HG02938 (cell line): ENCODE measurements around the gene NARF.
A peak's percentile ranks its signal among the peaks of the same experiment; 100 is the strongest.

ENCODE experiments used
- ATAC-seq: cut with Tn5 transposase; IDR thresholded peaks from one replicate; pipeline ENCODE4 v1.9.1; 2021; ENCODE audit warnings: mild to moderate bottlenecking, moderate library complexity; ENCODE audit not compliant: unreplicated experiment

NARF gene

GRCh38 chr17:82470065-82470464 lies 11.5 kb downstream of the NARF start:
- ATAC-seq, result no peak

GRCh38 chr17:82474223-82475010 lies 15.9 kb downstream of the NARF start:
- no peak for ATAC-seq

GRCh38 chr17:82475458-82475857 lies 16.9 kb downstream of the NARF start:
- ATAC-seq, result no peak

- ATAC-seq, result no peak
These were observed 19.4 kb downstream of the NARF start for GRCh38 chr17:82477934-82478333.

- no peak for ATAC-seq
These were observed 21.1 kb downstream of the NARF start for GRCh38 chr17:82479602-82480001.

GRCh38 chr17:82480318-82480717 lies 21.8 kb downstream of the NARF start:
- ATAC-seq, result no peak

- ATAC-seq, result no peak
These were observed 24.7 kb downstream of the NARF start for GRCh38 chr17:82483204-82483660.

GRCh38 chr17:82483836-82484235 lies 25.3 kb downstream of the NARF start:
- no peak for ATAC-seq

GRCh38 chr17:82486231-82487094 lies 27.9 kb downstream of the NARF start:
- ATAC-seq, result no peak

GRCh38 chr17:82487910-82488309 lies 29.4 kb downstream of the NARF start:
- no peak for ATAC-seq

- no peak for ATAC-seq
These were observed 30.6 kb downstream of the NARF start for GRCh38 chr17:82489117-82489516.

- ATAC-seq, result no peak
These were observed 31.4 kb downstream of the NARF start for GRCh38 chr17:82489851-82490511.

- ATAC-seq, result no peak
These were observed 32.1 kb downstream of the NARF start for GRCh38 chr17:82490512-82491195.

- ATAC-seq, result no peak
These were observed 32.6 kb downstream of the NARF start for GRCh38 chr17:82491196-82491530.

- ATAC-seq, result no peak
These were observed 33.0 kb downstream of the NARF start for GRCh38 chr17:82491533-82491932.

- ATAC-seq, result no peak
These were observed 34.2 kb downstream of the NARF start for GRCh38 chr17:82492643-82493225.

- ATAC-seq, result no peak
These were observed 34.8 kb downstream of the NARF start for GRCh38 chr17:82493226-82493781.

GRCh38 chr17:82494236-82495055 lies 35.9 kb downstream of the NARF start:
- ATAC-seq, result peak; percentile 46

- ATAC-seq, result no peak
These were observed 37.4 kb downstream of the NARF start for GRCh38 chr17:82495844-82496528.
